Measurements from ENCODE around the gene UBIAD1.
"Not testable (repeated sequence)": the region's sequence is repeated elsewhere in the genome, so short reads cannot be mapped to it uniquely, and the experiment has no call there.

- TF ChIP-seq CTCF (IDR thresholded peaks at IDR 0.05); EZH2 (IDR thresholded peaks at IDR 0.05; ENCODE audit: borderline replicate concordance, insufficient read depth, low read depth, low read length, poor library complexity, severe bottlenecking): not testable (repeated sequence)
These were observed 5.4 kb upstream of the UBIAD1 start for GRCh38 chr1:11267350-11268337.
